GM12878 (cell line): Measurements from ENCODE around the gene AKT1S1. TPM values are rescaled to one million over a fixed set of nuclear protein-coding genes. Genes with fewer than 3 reads are reported as not detected.

ENCODE experiments used
- BHLHE40 ChIP-seq, 2 experiments: fragments of 450-650 bp in 1 of 2; IDR thresholded peaks; 2 replicates each; pipeline ENCODE4 v1.6.1; 2011 to 2017; ENCODE audit warnings: low read depth in 2 of 2, borderline replicate concordance in 1 of 2, improper control_type of control experiment in 1 of 2, low read length in 1 of 2, mild to moderate bottlenecking in 1 of 2
- CEBPB ChIP-seq, 2 experiments: fragments of 150-350 bp in 1 of 2; IDR thresholded peaks; 2 replicates each; pipeline ENCODE4 v1.6.1; 2012 to 2014; ENCODE audit warnings: low read depth in 2 of 2, low read length in 2 of 2, borderline replicate concordance in 1 of 2, inconsistent platforms in 1 of 2
- CHD4 ChIP-seq: fragments of 200-600 bp; sonication (generic); IDR thresholded peaks from 2 replicates; pipeline ENCODE4 v1.6.1; 2016; ENCODE audit warnings: mild to moderate bottlenecking
- FOXM1 ChIP-seq: IDR thresholded peaks from 2 replicates; pipeline ENCODE4 v1.6.1; 2012; ENCODE audit warnings: low read depth, mild to moderate bottlenecking, inconsistent platforms, low read length, moderate library complexity
- HCFC1 ChIP-seq: fragments of 150-350 bp; IDR thresholded peaks from 2 replicates; pipeline ENCODE4 v1.6.1; 2014; ENCODE audit warnings: low read length
- IRF4 ChIP-seq: IDR thresholded peaks from 2 replicates; pipeline ENCODE4 v1.6.1; 2011; ENCODE audit warnings: low read depth, low read length
- MTA2 ChIP-seq: fragments of 450-650 bp; IDR thresholded peaks from 2 replicates; pipeline ENCODE4 v1.6.1; 2016; ENCODE audit warnings: low read depth, mild to moderate bottlenecking, moderate library complexity
- MXI1 ChIP-seq: fragments of 150-350 bp; IDR thresholded peaks from 2 replicates; pipeline ENCODE4 v1.6.1; 2011; ENCODE audit warnings: low read depth, mild to moderate bottlenecking, inconsistent platforms, low read length, improper control_type of control experiment
- NR2C2 ChIP-seq: IDR thresholded peaks from 2 replicates; pipeline ENCODE4 v1.6.1; 2011; ENCODE audit warnings: borderline replicate concordance, low read depth; ENCODE audit not compliant: control insufficient read depth, insufficient read length
- PAX5 ChIP-seq: IDR thresholded peaks from 2 replicates; pipeline ENCODE4 v1.6.1; 2011; ENCODE audit warnings: low read depth, low read length, borderline replicate concordance
- POLR2AphosphoS5 ChIP-seq: IDR thresholded peaks from 2 replicates; pipeline ENCODE4 v1.6.1; 2011; ENCODE audit warnings: mild to moderate bottlenecking, low read length, inconsistent platforms
- RB1 ChIP-seq: fragments of 450-650 bp; formaldehyde crosslinking; IDR thresholded peaks from 2 replicates; pipeline ENCODE4 v1.6.1; 2017; ENCODE audit warnings: mild to moderate bottlenecking, borderline replicate concordance
- SREBF2 ChIP-seq: IDR thresholded peaks from 2 replicates; pipeline ENCODE4 v1.6.1; 2012; ENCODE audit warnings: mild to moderate bottlenecking, low read length
- SUPT20H ChIP-seq: IDR thresholded peaks from 2 replicates; pipeline ENCODE4 v1.6.1; 2011; ENCODE audit warnings: low read depth, mild to moderate bottlenecking, low read length, moderate library complexity, borderline replicate concordance; ENCODE audit not compliant: control insufficient read depth
- ZBTB33 ChIP-seq: fragments of 450-650 bp; IDR thresholded peaks from 2 replicates; pipeline ENCODE4 v1.6.1; 2017; ENCODE audit warnings: mild to moderate bottlenecking
- ZNF217 ChIP-seq: fragments of 450-650 bp; IDR thresholded peaks from 2 replicates; pipeline ENCODE4 v1.6.1; 2017; ENCODE audit warnings: antibody characterized with exemption, mild to moderate bottlenecking
- ZNF274 ChIP-seq: IDR thresholded peaks from one replicate; pipeline ENCODE4 v1.8.0; 2011; ENCODE audit not compliant: insufficient read length, insufficient read depth
- ZZZ3 ChIP-seq: IDR thresholded peaks from 2 replicates; pipeline ENCODE4 v1.6.1; 2011; ENCODE audit warnings: low read depth; ENCODE audit not compliant: control insufficient read depth, insufficient read length
- polyA plus RNA-seq, 11 experiments: library from polyadenylated mRNA; depleted of rRNA in 4 of 11; unstranded in 6 of 11; stranded (reverse) in 5 of 11; fragments of >200 nt; fragmentation: Nextera tagmentation in 4 of 11; fragmentation: Illumina TruSeq in 1 of 11; extraction: Ambion mirVana in 4 of 11; extraction: Trizol in 1 of 11; gene quantifications; 1 replicate in 1 of 11; 2 replicates in 10 of 11; pipeline versions ENCODE4 v1.2.1 to v1.2.3, GENCODE V29; 2011 to 2016; ENCODE audit warnings: inconsistent platforms in 2 of 11, missing spikeins in 2 of 11, low read depth in 1 of 11
- total RNA-seq, 4 experiments: library from RNA; depleted of rRNA in 3 of 4; stranded (reverse); fragments of >200 nt in 3 of 4; fragmentation: Illumina TruSeq in 1 of 4; extraction: Trizol in 1 of 4; gene quantifications; 2 replicates each; pipeline versions ENCODE4 v1.2.1 to v1.2.3, GENCODE V29; 2013 to 2021
- TF ChIP-seq, protein P1 (sequence below): fragments of 450-650 bp; IDR thresholded peaks from 2 replicates; pipeline ENCODE4 v1.6.1; 2016; ENCODE audit warnings: mild to moderate bottlenecking, moderate library complexity, borderline replicate concordance
- TF ChIP-seq, protein P2 (sequence below): IDR thresholded peaks from 2 replicates; pipeline ENCODE4 v1.6.1; 2011; ENCODE audit warnings: borderline replicate concordance, low read depth, mild to moderate bottlenecking, moderate library complexity, low read length; ENCODE audit not compliant: insufficient read depth, poor library complexity, severe bottlenecking
- TF ChIP-seq, protein P3 (sequence below): fragments of 450-650 bp; IDR thresholded peaks from 2 replicates; pipeline ENCODE4 v1.6.1; 2017; ENCODE audit warnings: mild to moderate bottlenecking, low read depth, inconsistent platforms; ENCODE audit not compliant: poor library complexity, severe bottlenecking

The AKT1S1 gene
- total and polyA plus RNA-seq, 10 of the 15 experiments (the other 5 are each of a cell fraction or from before 2014, with no cell fraction given) = 0.43 to 23.0 (median 12.3) TPM

DNA sequence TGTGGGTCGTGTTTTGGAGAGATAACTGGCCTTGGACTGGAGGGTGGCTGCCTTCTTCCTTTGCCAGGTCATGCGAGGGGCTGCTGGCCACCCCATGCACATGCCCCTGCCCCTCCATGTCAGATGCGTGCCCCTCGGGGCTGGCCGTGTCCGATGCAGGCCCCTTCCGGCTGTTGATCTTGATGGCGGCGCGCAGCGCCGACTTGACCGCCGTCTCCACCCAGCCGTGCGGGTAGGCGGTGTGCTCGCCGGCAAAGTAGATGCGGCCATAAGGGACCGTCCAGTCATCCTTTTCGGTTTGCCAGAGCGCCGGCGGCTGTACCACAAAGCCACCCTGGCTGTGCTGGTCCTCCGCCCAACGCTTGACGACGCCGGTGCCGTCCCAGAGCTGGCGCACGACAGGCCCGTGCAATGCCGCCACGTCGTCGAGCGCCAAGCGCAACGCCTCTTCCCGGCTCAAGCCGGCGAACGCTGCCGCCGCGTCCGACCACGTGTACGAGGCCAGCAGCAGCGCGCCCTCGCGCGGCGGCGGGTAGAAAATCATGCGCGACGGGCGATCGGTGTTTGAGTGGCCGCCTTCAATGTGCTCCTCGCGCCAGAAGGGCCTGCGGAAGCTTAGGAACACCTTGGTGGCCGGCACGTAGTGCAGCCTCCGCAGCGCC is 12.7 kb upstream of the AKT1S1 start (continued):
- TF ChIP-seq PAX5 (no peak), CEBPB (IDR thresholded peaks at IDR 0.05; ENCODE audit: borderline replicate concordance in 1 of 2, low read depth in 2 of 2, low read length in 2 of 2) (no peak), CHD4 (no peak), ZNF217 (no peak), BHLHE40 (IDR thresholded peaks at IDR 0.05; ENCODE audit: borderline replicate concordance in 1 of 2, low read depth in 2 of 2, low read length in 1 of 2) (no peak), RB1 (peak; percentile 83; the same call in 1 of the 2 replicates), POLR2AphosphoS5 (no peak), FOXM1 (no peak), ZZZ3 (no peak), MXI1 (peak; percentile 85), NR2C2 (no peak), ZNF274 (no peak), SREBF2 (no peak), HCFC1 (no peak), SUPT20H (no peak), MTA2 (no peak), IRF4 (no peak), ZBTB33 (peak; percentile 89)
- TF ChIP-seq, protein P1, sequence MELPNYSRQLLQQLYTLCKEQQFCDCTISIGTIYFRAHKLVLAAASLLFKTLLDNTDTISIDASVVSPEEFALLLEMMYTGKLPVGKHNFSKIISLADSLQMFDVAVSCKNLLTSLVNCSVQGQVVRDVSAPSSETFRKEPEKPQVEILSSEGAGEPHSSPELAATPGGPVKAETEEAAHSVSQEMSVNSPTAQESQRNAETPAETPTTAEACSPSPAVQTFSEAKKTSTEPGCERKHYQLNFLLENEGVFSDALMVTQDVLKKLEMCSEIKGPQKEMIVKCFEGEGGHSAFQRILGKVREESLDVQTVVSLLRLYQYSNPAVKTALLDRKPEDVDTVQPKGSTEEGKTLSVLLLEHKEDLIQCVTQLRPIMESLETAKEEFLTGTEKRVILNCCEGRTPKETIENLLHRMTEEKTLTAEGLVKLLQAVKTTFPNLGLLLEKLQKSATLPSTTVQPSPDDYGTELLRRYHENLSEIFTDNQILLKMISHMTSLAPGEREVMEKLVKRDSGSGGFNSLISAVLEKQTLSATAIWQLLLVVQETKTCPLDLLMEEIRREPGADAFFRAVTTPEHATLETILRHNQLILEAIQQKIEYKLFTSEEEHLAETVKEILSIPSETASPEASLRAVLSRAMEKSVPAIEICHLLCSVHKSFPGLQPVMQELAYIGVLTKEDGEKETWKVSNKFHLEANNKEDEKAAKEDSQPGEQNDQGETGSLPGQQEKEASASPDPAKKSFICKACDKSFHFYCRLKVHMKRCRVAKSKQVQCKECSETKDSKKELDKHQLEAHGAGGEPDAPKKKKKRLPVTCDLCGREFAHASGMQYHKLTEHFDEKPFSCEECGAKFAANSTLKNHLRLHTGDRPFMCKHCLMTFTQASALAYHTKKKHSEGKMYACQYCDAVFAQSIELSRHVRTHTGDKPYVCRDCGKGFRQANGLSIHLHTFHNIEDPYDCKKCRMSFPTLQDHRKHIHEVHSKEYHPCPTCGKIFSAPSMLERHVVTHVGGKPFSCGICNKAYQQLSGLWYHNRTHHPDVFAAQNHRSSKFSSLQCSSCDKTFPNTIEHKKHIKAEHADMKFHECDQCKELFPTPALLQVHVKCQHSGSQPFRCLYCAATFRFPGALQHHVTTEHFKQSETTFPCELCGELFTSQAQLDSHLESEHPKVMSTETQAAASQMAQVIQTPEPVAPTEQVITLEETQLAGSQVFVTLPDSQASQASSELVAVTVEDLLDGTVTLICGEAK = no peak
- TF ChIP-seq, protein P2, sequence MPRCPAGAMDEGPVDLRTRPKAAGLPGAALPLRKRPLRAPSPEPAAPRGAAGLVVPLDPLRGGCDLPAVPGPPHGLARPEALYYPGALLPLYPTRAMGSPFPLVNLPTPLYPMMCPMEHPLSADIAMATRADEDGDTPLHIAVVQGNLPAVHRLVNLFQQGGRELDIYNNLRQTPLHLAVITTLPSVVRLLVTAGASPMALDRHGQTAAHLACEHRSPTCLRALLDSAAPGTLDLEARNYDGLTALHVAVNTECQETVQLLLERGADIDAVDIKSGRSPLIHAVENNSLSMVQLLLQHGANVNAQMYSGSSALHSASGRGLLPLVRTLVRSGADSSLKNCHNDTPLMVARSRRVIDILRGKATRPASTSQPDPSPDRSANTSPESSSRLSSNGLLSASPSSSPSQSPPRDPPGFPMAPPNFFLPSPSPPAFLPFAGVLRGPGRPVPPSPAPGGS = no peak
- TF ChIP-seq, protein P3, sequence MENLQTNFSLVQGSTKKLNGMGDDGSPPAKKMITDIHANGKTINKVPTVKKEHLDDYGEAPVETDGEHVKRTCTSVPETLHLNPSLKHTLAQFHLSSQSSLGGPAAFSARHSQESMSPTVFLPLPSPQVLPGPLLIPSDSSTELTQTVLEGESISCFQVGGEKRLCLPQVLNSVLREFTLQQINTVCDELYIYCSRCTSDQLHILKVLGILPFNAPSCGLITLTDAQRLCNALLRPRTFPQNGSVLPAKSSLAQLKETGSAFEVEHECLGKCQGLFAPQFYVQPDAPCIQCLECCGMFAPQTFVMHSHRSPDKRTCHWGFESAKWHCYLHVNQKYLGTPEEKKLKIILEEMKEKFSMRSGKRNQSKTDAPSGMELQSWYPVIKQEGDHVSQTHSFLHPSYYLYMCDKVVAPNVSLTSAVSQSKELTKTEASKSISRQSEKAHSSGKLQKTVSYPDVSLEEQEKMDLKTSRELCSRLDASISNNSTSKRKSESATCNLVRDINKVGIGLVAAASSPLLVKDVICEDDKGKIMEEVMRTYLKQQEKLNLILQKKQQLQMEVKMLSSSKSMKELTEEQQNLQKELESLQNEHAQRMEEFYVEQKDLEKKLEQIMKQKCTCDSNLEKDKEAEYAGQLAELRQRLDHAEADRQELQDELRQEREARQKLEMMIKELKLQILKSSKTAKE = no peak
